ENCODE results near the gene CDH12.

Gene CDH12

GRCh38 chr5:22837803-22838202 lies 15.3 kb downstream of the CDH12 start:
- FAIRE-seq (no peak), DNase-seq (ENCODE audit: insufficient read length, low spot score) (no peak)
- TF ChIP-seq CTCF (IDR thresholded peaks at IDR 0.05; ENCODE audit: insufficient read depth, missing control alignments): no peak

- FAIRE-seq (no peak), DNase-seq (ENCODE audit: insufficient read length, low spot score) (no peak)
- no peak for TF ChIP-seq CTCF (IDR thresholded peaks at IDR 0.05; ENCODE audit: insufficient read depth, missing control alignments)
Observed at GRCh38 chr5:22835686-22836085, 17.5 kb downstream of the CDH12 start.

- DNase-seq (ENCODE audit: insufficient read length, low spot score) (no peak), FAIRE-seq (no peak)
- TF ChIP-seq CTCF (IDR thresholded peaks at IDR 0.05; ENCODE audit: insufficient read depth, missing control alignments): no peak
Observed at GRCh38 chr5:22793463-22793862, 59.7 kb downstream of the CDH12 start.

- no peak for DNase-seq (ENCODE audit: insufficient read length, low spot score)
- no peak for FAIRE-seq
- no peak for TF ChIP-seq CTCF (IDR thresholded peaks at IDR 0.05; ENCODE audit: insufficient read depth, missing control alignments)
Observed at GRCh38 chr5:22787807-22788206, 65.3 kb downstream of the CDH12 start.

GRCh38 chr5:22787398-22787797 lies 65.7 kb downstream of the CDH12 start:
- DNase-seq (ENCODE audit: insufficient read length, low spot score) (no peak), FAIRE-seq (no peak)
- no peak for TF ChIP-seq CTCF (IDR thresholded peaks at IDR 0.05; ENCODE audit: insufficient read depth, missing control alignments)

- no peak for FAIRE-seq
- TF ChIP-seq CTCF (IDR thresholded peaks at IDR 0.05; ENCODE audit: insufficient read depth, missing control alignments): no peak
- DNase-seq (ENCODE audit: insufficient read length, low spot score): no peak
Observed at GRCh38 chr5:22780756-22781155, 72.4 kb downstream of the CDH12 start.

GRCh38 chr5:22779499-22779898 lies 73.6 kb downstream of the CDH12 start:
- TF ChIP-seq CTCF (IDR thresholded peaks at IDR 0.05; ENCODE audit: insufficient read depth, missing control alignments): no peak
- no peak for DNase-seq (ENCODE audit: insufficient read length, low spot score)
- FAIRE-seq: no peak

All from D721Med (cell line).